Muscle of back (tissue), 11 donors: ENCODE data around the gene POLG. TPM values are rescaled to one million over a fixed set of nuclear protein-coding genes. Genes with fewer than 3 reads are reported as not detected.
"Not testable (repeated sequence)": the region's sequence is repeated elsewhere in the genome, so short reads cannot be mapped to it uniquely, and the experiment has no call there.

Experiments
- DNase-seq, 3 donors: peaks; one replicate each; pipeline versions ENCODE4 v3.0.0 to v3.0.0-alpha.2; 2013
- polyA plus RNA-seq, 10 donors: library from polyadenylated mRNA; unstranded; fragments of 120-200 nt; gene quantifications; one replicate each; pipeline ENCODE4 v1.2.1, GENCODE V29; 2013; ENCODE audit not compliant: insufficient read length in 10 of 10

Gene POLG
- polyA plus RNA-seq, 10 donors: 31.8 to 53.5 (median 39.4) TPM

DNA sequence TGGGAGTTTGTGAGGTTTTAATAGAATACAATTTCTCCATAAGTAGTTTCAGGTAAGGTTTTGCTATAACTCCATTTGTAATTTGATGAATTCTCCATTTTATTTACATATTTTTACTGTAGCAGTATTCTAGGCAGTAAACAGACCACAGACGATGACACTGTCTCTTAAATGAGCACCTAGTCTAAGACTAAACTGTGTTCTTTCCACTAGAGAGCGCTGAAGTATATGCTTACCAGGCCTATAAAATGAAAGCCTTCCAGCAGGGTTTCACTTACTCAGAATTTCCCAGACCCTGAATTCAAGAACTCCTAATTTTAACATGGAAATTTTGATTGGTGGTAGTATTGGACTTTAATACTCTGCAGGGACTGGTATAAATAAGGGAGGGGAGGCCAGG is 41.6 kb downstream of the POLG start:
- DNase-seq: no peak

DNA sequence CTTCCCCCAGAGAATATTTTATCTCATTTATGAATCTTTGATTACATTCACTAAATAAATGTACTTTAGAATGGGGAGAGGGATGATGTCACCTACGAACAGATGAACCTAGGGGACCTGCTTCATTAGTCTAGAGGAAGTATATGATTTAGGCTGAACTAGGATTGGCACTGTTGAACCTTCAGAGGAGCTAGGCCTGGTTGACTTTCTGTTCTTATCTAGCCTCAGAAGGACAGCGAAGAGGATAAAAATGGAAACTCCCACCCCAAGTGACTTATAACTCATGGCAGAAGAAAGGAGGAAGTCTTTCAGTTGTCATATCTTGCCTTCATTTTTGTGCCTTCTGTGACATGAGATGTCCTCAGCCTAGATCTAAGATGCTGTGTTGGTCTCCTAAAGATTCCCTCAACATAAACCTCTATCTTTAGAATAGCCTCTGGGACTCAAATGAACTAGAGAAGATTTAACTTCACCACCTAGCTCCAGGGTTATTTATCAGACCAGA is 42.6 kb downstream of the POLG start:
- DNase-seq: no peak

DNA sequence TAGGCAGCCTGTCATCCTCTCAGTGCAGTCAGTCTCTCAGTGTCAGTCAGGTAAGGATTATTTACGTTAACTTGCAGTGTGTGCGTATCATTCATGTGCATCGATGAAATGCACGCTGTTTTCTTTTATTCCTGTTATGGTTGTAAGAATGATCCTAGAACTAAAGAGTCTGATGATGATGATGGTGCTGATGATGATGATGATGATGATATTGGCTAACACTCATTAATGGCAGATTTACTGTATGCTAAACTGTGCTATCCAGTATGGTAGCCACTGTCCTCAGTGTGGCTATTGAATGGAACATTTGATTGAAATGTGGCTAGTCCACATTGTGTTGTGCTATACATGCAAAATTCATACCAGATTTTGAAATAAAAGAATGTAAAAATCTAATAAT is 51.4 kb downstream of the POLG start:
- no peak for DNase-seq

DNA sequence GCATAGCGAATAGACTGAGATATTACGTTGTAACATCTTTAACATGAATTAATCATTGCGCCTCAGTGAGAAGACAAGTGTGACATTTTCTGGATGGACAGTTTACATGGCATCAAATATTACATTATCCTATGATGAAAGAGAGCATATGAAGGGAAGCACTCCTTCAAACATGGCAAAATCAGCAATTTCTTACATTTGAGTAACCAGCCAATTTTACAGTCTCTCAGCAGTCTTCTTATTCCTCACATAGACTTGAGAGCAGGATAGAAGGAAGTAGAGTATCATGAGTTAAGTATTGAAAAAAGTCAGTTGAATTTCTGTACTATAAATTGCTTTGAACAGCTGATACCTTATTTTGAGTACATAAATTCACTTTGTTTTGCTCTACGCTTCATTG is 52.0 kb downstream of the POLG start:
- DNase-seq: no peak

DNA sequence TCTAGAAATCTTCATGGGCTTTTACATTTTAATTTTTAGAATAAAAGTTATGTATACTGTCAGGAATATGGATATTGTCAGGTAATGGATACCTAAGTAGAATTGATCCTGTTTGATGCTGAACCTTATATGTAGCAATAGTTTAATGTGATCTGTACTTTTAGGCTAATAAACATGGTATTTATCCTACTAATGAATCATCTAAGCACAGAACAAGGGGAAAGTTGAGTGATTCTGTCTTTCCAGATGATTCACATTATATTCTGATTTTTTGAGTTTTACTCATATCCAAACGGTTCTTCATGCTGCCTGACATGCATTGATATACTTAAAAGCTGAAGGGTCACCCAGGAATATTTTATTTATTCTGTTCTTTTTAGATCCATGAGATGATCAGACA is 56.3 kb downstream of the POLG start:
- no peak for DNase-seq

DNA sequence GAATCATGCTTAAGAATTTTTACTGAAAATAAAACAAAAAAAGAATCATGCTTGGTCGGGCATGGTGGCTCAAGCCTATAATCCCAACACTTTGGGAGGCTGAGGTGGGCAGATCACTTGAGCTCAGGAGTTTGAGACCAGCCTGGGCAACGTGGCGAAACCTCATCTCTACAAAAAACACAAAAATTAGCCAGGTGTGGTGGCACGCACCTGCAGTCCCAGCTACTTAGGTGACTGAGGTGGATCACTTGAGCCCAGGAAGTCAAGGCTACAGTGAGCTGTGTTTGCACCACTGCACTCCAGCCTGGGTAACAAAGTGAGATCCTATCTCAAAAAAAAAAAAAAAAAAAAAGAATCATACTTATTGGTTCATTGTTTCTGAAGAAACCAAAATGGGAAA is 57.3 kb downstream of the POLG start:
- DNase-seq: not testable (repeated sequence)

Other genes with a start within 250 kb of the POLG start
- gene ABHD2, start 246.4 kb downstream of the POLG start, polyA plus RNA-seq: 10 to 100 TPM; 18.3 to 24.7 (median 21.8) TPM
- gene RLBP1, start 113.2 kb downstream of the POLG start, polyA plus RNA-seq: under 1 TPM in 7 of 10 donors, not detected in 3; 0.09 to 0.62 (median 0.29) TPM
- gene FANCI, start 90.8 kb downstream of the POLG start, polyA plus RNA-seq: 10 to 100 TPM; 12.4 to 27.7 (median 16.8) TPM
- 1 to 10 TPM in 1 of 10 donors, under 1 TPM in 1, not detected in 8; 0.55 to 1.3 TPM for gene RHCG, start 161.8 kb upstream of the POLG start, polyA plus RNA-seq
- 1 to 10 TPM; 3.4 to 7.3 (median 4.6) TPM for gene TICRR, start 240.6 kb upstream of the POLG start, polyA plus RNA-seq